Bronchial epithelial cell (primary cell): ENCODE results near the gene ZXDC. TPM values are rescaled to one million over a fixed set of nuclear protein-coding genes. Genes with fewer than 3 reads are reported as not detected.

ENCODE experiments used
- DNase-seq: peaks from one replicate; pipeline ENCODE4 v3.0.0-alpha.2; 2010; ENCODE audit warnings: low read depth
- FAIRE-seq: peaks from 2 replicates; lab custom pipeline; 2011; peaks lifted over from hg19 to GRCh38; lab: Jason Lieb, UNC
- H3K27me3 ChIP-seq: 2 replicates; pipeline ENCODE4 v1.5.1; 2011; ENCODE audit warnings: low read length; ENCODE audit not compliant: control insufficient read depth, insufficient read depth
- H3K36me3 ChIP-seq: 2 replicates; pipeline ENCODE4 v1.5.1; 2011; ENCODE audit warnings: low read length; ENCODE audit not compliant: control insufficient read depth, insufficient read depth
- H3K4me3 ChIP-seq: 2 replicates; pipeline ENCODE4 v1.5.1; 2011; ENCODE audit warnings: mild to moderate bottlenecking, low read depth, low read length, control low read depth
- CTCF ChIP-seq: IDR thresholded peaks from 2 replicates; pipeline ENCODE4 v1.5.1; 2011; ENCODE audit warnings: mild to moderate bottlenecking, moderate library complexity, low read length, control low read depth, inconsistent platforms; ENCODE audit not compliant: insufficient read depth, severe bottlenecking
- total RNA-seq: library from RNA; depleted of rRNA; stranded (reverse); fragments of >200 nt; gene quantifications from 2 replicates; pipeline ENCODE4 v1.2.1, GENCODE V29; 2014

The ZXDC gene
- total RNA-seq, 1 donor from 2014 or later, result 21.9 TPM

GRCh38 chr3:126500016-126500415 lies 24.3 kb upstream of the ZXDC start:
- TF ChIP-seq CTCF, result no peak
- Histone ChIP-seq H3K36me3 (no peaks in the 10 kb centered on the region), H3K27me3 (no peaks in the 10 kb centered on the region), H3K4me3 (no peak overlapping the region)
- FAIRE-seq (no peak), DNase-seq (no peak)

GRCh38 chr3:126499401-126499800 lies 23.7 kb upstream of the ZXDC start:
- Histone ChIP-seq H3K27me3 (no peaks in the 10 kb centered on the region), H3K4me3 (no peak overlapping the region), H3K36me3 (no peaks in the 10 kb centered on the region)
- no peak for TF ChIP-seq CTCF
- DNase-seq, result no peak
- FAIRE-seq, result no peak

GRCh38 chr3:126498929-126499328 lies 23.2 kb upstream of the ZXDC start:
- no peaks in the 10 kb centered on the region for H3K27me3 ChIP-seq
- H3K4me3 ChIP-seq, result no peak overlapping the region
- no peak for DNase-seq
- no peak for TF ChIP-seq CTCF
- no peak for FAIRE-seq
- H3K36me3 ChIP-seq, result no peaks in the 10 kb centered on the region

GRCh38 chr3:126498461-126498860 lies 22.8 kb upstream of the ZXDC start:
- no peak for FAIRE-seq
- Histone ChIP-seq H3K36me3 (no peaks in the 10 kb centered on the region), H3K4me3 (no peak overlapping the region), H3K27me3 (no peaks in the 10 kb centered on the region)
- no peak for DNase-seq
- no peak for TF ChIP-seq CTCF

- no peak for TF ChIP-seq CTCF
- Histone ChIP-seq H3K4me3 (no peak overlapping the region), H3K36me3 (no peaks in the 10 kb centered on the region), H3K27me3 (no peaks in the 10 kb centered on the region)
- FAIRE-seq (no peak), DNase-seq (no peak)
Measured at GRCh38 chr3:126497956-126498355, 22.3 kb upstream of the ZXDC start.
